ENCODE results near the gene FOXC1.
A peak's percentile ranks its signal among the peaks of the same experiment; 100 is the strongest.

FOXC1 gene

DNA sequence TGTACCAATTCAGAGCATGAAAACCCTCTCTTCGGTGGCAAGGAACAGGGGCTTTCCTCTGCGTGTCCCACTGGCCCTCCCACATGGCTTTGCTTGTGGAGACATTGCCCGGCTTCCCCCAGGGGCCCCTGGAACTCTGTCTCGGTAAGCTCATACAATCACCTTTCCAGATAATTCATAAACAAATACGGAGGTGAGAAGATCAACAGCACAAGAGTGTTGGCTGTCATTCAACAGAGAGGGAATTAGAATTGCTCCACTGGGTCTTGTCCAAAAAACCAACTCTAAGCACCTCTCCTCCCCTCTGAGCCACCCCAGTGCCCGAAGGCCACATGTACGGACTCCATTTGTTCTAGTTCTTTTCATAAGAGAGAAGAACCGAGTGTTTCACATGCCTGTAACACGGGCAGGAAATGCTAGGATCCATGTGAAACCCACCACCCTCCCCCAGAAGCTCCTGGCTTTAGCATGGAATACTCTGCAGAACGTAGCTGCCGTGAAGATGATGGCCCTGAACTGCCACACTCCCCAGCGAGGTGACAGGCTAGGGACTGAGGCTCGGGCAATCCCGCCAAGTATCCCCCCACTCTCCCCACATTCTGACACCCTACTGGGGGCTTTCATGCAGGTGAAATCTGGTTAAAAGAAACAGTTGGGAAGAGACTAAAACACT lies 24.6 kb upstream of the FOXC1 start:
- no peak for DNase-seq (ENCODE audit: low spot score)

- DNase-seq (ENCODE audit: low spot score), result no peak
These were observed 24.1 kb upstream of the FOXC1 start for GRCh38 chr6:1585669-1586049.

DNA sequence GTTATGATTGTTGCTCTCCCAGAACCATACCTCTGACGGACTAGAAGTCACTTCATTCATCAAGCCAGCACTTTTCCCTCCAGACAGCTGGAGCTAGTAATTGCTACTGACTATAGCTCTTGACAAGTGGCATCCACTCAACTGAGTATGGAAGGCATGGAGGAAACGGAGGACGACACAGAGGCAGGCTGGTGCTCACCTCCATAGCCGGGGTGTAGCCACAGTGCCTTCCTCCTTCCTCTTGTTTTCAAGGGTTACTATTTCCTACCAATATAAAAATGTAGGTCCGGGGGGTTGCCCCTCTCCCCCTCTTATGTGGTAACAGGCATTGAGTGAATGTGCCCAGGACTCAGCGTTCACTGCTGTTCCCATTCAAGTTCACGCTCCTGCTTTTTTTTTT lies 23.5 kb upstream of the FOXC1 start:
- DNase-seq (ENCODE audit: low spot score), result no peak

GRCh38 chr6:1586861-1587450 lies 22.8 kb upstream of the FOXC1 start:
- no peak for DNase-seq (ENCODE audit: low spot score)

- no peak for DNase-seq (ENCODE audit: low spot score)
These were observed 22.2 kb upstream of the FOXC1 start for GRCh38 chr6:1587546-1587945.

GRCh38 chr6:1587977-1588376 lies 21.7 kb upstream of the FOXC1 start:
- DNase-seq (ENCODE audit: low spot score), result no peak

DNA sequence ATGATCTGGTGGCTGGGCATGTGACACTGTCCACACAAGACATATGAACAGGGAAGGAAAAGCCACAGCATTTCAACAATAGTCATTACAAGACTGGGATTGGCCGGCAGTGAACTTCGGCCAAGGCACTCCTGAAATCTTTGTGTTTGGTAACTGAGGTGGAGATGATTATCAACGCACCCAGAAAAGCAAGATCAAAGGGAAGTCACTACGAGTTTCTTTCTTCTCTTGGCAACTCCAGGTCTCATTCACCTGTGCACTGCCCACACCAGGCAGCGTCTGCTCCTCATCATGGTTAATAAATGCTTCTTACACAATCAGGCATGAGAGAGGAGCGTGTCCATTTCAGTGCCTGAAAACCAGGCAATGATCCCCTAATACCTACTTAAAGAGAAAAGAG lies 20.5 kb upstream of the FOXC1 start:
- DNase-seq (ENCODE audit: low spot score), result no peak

DNA sequence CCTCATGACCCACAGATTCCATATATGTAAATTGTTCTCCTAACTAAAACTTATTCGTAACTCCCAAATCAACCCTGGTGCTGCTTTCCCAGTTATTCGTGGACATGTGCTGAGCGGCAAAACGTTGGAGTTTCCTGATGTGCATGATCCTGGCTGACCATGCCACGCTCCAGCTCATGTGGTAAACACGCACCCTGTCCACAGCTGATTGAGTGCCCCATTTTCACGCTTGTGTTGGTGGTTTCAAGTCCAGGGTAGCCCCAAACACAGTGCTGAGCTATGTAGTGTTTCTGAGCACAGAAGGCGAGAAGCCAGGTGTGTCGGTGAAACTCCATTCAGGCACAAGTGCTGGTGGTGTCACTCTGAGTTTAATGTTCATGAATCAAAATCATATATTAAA lies 19.1 kb upstream of the FOXC1 start:
- DNase-seq (ENCODE audit: low spot score), result no peak

DNA sequence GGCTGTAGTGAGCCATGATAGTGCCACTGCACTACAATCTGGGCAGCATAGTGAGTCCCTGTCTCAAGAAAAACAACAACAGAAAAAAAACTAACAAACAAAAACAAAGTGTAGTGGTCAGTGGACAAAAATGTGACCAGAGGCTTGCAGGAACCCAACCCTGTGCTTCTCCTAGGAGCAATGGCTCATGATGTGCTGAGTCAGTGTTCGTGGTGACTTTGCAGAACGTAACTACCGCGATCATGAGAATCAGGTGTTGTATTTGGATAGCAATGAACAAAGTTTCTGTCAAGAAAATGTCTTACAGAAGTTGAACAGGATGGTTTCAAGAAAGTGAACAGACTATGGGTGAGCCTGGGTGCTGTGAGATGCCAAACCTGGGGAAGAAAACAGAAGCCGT lies 18.5 kb upstream of the FOXC1 start:
- DNase-seq (ENCODE audit: low spot score), result no peak

DNA sequence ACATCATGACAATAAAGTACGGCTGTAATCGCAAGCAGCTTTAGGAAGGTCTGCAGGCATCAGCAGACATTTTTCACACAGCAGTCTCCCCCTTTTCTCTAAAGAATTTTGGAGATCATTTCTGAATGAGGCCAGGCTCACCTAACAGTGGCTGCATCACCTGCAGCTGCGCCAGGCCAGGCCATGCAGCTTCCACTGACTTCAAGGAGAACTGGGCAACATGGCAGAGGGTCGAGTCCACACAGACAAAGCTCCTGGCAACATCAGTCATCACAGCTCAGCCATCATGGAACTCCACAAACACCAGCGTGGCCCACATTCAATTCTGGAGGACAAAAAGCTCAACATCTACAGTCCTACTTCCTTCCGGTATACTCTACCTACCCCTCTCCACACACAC lies 17.8 kb upstream of the FOXC1 start:
- no peak for DNase-seq (ENCODE audit: low spot score)

- DNase-seq (ENCODE audit: low spot score), result no peak
These were observed 16.9 kb upstream of the FOXC1 start for GRCh38 chr6:1592852-1593251.

DNA sequence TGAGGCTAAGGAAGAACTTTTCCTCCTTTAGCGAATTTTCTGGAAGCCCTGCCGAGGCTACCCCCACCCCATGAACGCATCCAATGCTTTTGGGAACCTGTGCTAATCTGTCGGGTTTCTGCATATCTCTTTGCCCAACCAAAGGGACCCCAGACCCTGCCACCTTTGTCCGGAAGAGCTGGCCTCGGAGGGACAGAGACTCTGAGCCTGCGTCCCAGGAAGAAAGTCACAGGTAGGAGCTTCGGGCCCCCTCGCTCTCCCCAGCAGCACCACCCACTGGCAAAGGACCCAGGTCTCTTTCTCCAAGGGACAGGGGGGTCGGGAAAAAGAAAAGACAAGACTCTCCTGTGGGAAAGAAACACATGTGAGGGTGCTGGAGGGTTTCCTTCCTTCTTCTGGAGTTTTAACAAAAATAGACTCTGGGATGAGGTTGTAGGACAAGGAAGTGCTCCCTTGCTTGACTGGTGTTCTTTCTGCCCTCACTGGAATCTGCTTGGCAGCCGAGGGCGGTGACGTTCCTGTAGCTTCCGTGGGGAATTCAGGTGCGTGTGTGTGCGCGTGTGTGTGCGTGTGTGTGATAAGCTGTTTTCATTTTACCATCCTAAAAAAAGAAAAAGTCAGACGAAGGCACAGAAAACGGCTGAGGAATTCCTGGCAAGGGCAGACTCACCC lies 16.3 kb upstream of the FOXC1 start:
- no peak for DNase-seq (ENCODE audit: low spot score)

DNA sequence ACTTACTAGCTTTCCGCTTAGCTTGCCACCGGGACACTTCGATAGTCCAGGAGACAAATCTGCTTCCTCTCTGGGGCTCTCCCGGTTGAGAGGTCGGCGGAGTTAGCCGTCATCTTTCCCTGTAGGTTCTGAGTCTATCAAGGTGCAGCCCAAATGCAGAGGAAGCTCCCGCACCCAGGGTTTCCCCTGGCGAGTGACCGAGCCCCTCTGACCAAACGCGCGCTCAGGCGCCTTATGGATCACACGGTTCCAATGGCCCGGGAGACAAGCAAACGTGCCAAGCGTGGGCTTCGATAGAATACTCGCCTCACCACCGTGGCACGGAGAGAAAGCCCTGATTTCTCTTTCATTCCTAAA lies 15.8 kb upstream of the FOXC1 start:
- no peak for DNase-seq (ENCODE audit: low spot score)

DNA sequence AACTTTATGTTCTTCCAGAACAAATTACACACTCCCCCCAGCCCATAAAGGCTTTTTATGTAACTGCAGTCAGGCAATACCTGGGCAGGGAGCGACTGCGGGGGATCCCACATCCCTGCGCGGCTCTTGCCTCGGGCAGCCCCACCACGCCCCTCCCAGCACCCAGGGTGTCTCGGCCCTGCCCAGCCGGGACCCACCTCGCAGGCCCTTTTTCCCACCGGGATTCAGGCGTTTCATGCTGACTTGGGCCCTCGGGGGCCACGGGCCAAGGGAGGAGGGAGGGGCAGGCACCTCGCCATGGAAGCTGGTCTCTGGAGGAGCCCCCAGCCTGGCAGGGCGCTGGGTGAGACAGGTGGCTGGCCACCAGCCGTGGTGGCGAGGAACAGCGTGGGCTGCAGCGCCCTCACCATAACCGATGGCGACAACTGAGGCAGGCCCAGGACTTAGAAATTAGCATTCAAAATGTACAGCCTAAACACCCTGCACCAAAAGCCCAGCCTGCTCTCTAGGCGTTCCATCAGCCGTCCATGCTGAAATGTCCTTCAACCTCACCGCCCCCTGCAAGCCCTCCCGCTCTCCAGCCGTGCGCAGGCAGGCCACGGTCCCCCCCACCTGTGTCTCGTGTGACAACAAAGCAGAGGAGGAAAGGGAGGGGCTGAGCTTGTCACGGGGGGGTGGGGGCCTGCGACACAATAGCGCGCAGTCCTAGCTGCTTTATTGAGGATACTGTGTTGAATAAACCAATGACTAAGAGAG lies 15.1 kb upstream of the FOXC1 start:
- DNase-seq (ENCODE audit: low spot score), result no peak

DNA sequence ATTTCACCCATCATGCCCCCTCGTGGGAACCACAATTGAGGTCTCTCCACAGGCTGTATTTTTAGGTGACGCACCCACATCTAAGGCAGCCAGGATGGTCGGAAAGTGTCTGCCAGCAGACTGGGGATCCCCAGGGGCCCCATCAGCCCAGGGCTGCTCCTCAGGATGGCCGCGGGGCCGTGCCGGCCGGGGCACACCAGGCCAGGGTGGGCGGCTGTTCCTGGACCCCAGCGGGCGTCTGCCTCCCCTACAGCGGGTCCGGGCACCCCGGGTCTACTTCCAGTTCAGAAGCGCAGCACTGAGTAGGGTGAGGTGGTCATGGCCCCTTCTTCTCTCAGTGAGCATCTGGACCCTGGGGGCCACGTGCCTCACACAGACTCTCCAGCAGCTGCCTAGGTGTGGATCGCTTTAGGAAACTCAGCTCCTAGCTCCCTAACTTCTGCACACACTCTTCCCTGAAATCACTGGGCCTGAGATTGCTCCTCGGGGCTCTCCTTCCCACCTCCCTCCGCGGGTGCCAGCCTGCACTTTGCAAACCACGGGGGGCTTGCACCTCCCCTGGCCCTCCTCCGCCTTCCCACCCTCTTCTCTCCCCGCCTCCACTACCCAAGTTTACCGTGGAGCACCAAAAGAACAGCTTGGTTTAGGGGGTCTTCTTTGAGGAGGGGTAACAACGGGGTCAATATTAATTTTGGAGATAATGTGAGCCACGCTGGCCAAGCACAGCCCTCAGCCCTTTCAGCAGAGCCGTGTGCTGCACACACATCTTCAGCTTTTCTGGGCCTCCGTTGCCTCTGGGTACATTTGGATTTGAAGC lies 14.2 kb upstream of the FOXC1 start:
- no peak for DNase-seq (ENCODE audit: low spot score)

DNA sequence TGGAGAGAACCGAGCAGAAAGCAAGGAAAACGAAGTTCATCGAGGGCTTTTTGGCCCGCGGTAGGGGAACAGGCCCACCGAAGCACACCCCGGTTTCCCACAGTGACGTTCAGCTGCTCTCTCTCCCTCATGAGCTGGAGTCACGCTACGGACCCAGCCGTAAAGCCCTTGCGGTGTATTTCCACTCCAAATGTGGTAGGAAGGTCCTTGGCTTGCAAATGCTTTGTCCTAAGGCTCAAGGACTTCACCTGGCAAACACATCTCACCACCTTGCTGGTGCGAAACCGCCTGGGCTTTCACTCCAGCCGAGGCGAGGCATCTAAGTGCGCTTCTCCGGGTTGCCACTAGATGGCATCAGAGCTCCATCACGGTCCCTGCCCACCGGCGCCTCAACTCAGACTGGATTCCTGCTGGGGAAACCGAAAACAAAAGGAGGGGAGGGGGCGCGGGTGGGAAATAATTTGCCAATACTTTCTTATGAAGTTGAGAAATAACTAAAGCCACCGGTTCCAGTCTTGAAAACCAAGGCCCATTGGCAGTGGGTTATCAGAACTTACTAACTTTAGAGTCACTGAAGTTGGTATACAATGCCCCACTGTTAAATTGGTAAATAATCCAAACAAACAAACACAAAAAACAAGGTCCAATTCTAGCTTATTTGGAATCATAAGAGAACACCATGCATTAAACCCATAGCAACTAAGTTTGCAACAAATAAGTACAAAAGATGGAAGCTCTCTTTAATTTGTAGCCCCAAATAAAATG lies 13.4 kb upstream of the FOXC1 start:
- peak; percentile 85 for DNase-seq (ENCODE audit: low spot score)

GRCh38 chr6:1597121-1597744 lies 12.5 kb upstream of the FOXC1 start:
- DNase-seq (ENCODE audit: low spot score), result no peak

DNA sequence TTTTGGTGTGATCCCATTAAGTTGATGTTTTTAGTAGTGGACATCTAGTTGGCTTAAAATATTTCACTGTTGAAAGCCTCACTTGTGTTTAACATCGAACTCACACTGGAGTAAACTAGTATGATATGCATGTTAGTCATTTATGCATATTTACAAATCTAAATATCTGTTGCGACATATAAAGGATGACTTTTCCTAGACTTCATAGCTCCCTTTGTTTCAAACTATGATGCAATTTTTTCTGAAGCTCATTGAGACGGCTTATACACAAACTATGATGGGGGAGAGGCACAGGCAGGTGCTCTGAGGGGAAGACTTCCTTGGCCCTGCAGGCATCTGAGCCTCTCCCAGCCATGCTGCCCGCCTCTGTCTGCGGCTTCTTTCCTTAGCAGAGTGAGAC lies 11.8 kb upstream of the FOXC1 start:
- DNase-seq (ENCODE audit: low spot score), result no peak

- DNase-seq (ENCODE audit: low spot score), result no peak
These were observed 11.3 kb upstream of the FOXC1 start for GRCh38 chr6:1598433-1598832.

- no peak for DNase-seq (ENCODE audit: low spot score)
These were observed 10.8 kb upstream of the FOXC1 start for GRCh38 chr6:1598886-1599285.

DNA sequence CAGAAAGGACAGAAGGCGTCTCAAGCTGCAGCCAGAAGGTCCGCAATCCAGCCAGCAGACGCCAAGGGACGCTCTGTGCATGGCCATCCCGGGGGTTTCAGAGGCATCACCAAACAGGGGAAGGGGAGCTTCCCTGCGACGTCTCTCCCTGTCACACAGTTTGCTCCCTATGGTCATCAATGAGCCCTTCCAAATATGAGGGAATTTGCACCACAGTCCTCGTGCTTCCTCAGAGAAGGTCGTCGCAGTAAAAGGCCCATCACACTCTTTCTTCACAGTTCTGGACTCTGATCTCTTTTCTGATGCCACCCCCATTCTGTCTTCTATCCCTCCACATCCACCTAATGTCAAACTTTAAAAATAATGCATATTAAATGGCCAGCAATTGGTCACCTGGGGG lies 10.2 kb upstream of the FOXC1 start:
- DNase-seq (ENCODE audit: low spot score), result no peak
